ENCODE results near the gene TACC3.

DNA sequence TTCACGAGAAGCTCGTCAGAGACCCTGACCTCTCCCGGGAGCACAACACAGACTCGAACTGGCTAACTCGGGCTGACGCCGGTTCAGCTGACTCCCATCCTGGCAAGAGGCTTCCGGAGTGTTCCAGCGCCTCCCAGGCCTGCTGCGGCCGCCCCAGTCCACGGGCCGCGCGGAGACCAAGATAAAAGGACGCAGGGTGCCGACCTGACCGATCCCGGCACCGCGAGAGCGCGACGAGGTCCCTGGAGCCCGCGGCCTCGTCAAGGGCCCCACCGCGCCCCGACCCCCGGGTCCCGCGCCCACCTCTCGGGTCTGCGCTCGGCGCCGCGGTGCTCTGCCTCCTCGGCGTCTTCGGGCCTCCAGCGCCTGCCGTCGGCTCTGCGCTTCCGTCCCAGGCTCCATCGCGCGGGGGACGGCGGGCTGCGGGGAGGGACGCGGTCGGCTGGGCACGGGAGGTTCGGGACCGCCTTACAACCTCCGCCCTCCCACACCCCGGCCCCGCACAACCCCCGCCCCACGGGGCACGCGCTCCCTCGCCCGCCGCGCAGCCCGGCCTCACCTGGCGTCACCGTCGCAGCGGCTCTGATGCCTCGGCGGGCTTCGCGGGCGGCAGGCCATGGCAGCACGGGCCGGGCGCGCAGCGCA, 9.6 kb upstream of the TACC3 start:
- no peak for TF ChIP-seq CTCF (IDR thresholded peaks at IDR 0.05)
- no peak for TF ChIP-seq POLR2A (IDR thresholded peaks at IDR 0.05)
